Panc1 (cell line): Measurements from ENCODE around the gene CENPP.

Experiments
- POLR2AphosphoS5 ChIP-seq: IDR thresholded peaks from 2 replicates; pipeline ENCODE4 v1.6.1; 2012; ENCODE audit warnings: mild to moderate bottlenecking, low read depth, low read length, moderate library complexity
- TF ChIP-seq, protein P1 (sequence below): fragments of 450-650 bp; IDR thresholded peaks from 2 replicates; pipeline ENCODE4 v1.5.1; 2017; ENCODE audit warnings: mild to moderate bottlenecking

DNA sequence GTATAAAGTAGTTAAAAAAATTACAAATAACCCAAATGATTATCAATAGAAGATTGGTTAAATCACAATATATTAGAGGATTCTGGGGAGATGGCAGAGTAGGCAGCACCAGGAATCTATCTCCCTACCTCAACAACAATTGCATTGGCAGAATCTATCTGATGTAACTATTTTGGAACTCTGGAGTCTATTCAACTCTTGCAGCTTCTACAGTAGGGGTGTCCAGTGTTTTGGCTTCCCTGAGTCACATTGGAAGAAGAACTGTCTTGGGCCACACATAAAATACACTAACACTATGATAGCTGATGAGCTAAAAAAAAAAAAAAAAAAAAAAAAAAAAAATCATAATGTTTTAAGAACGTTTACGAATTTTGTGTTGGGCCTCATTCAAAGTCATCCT, 239.2 kb downstream of the CENPP start:
- TF ChIP-seq, protein P1, sequence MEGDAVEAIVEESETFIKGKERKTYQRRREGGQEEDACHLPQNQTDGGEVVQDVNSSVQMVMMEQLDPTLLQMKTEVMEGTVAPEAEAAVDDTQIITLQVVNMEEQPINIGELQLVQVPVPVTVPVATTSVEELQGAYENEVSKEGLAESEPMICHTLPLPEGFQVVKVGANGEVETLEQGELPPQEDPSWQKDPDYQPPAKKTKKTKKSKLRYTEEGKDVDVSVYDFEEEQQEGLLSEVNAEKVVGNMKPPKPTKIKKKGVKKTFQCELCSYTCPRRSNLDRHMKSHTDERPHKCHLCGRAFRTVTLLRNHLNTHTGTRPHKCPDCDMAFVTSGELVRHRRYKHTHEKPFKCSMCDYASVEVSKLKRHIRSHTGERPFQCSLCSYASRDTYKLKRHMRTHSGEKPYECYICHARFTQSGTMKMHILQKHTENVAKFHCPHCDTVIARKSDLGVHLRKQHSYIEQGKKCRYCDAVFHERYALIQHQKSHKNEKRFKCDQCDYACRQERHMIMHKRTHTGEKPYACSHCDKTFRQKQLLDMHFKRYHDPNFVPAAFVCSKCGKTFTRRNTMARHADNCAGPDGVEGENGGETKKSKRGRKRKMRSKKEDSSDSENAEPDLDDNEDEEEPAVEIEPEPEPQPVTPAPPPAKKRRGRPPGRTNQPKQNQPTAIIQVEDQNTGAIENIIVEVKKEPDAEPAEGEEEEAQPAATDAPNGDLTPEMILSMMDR = no peak
- TF ChIP-seq POLR2AphosphoS5 = no peak
